GM19025 (cell line): ENCODE measurements around the gene SAP30.
A peak's percentile ranks its signal among the peaks of the same experiment; 100 is the strongest.

Source experiments
- ATAC-seq: cut with Tn5 transposase; IDR thresholded peaks from one replicate; pipeline ENCODE4 v1.9.1; 2021; ENCODE audit warnings: mild to moderate bottlenecking, low read depth, moderate library complexity; ENCODE audit not compliant: unreplicated experiment

The SAP30 gene

GRCh38 chr4:173365359-173365996 is 5.3 kb upstream of the SAP30 start:
- no peak for ATAC-seq

- ATAC-seq, result no peak
Observed at GRCh38 chr4:173367285-173367684, 3.5 kb upstream of the SAP30 start.

- ATAC-seq, result no peak
Observed at GRCh38 chr4:173367946-173368345, 2.8 kb upstream of the SAP30 start.

DNA sequence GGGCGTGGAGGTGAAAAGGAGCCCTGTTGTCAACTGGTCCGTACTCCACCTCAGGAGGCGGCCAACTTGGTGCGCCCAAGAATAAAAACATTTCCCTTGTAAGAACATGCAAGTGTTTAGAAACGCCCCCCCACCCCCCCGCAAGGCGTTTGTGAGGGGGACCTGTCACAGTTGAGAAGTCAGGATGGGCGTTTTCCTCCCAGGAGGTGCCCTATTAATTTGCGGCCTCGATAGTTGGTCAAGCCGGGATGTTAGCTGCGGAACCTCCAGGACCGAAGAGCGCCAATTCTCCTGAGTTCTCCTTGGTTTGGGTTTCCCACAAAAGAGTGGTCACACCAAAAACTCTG is 651 bp upstream of the SAP30 start:
- no peak for ATAC-seq

DNA sequence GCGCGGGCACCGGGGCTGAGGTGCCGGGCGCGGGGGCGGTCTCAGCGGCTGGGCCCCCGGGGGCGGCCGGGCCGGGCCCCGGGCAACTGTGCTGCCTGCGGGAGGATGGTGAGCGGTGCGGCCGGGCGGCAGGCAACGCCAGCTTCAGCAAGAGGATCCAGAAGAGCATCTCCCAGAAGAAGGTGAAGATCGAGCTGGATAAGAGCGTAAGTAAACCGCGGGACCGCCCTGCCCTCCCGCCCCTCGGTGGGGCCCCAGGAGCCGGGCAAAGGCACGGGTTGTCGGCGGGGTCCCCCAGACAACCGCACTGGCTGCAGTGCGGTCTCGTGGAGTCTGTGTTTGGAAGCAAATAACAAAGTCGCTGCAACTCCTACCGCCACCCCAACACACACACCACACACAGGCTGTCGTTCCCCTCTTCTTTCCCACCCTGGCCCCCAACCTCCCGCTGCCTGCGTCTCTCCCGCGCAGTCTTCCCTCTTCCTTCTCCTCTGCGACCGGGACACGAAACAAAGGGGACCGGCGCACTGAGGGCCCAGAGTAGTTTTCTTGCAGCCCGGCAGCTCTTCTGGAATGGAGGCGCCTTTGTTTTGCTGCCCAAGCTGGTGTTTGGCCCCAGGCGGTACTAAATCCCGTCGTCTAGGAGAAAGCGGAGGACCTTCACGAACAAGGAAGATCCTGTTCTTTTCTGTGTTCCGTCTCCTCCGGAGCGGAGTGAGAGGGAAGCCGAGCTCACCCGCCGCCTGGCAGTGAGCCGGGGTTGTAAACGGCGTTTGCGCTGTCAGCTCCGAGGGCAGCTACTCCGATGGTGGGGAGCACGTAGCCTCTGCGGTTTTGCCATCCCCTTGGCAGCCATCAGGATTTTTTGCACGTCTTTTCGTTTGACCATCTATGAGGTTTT is 788 bp downstream of the SAP30 start:
- ATAC-seq, result peak; percentile 25

DNA sequence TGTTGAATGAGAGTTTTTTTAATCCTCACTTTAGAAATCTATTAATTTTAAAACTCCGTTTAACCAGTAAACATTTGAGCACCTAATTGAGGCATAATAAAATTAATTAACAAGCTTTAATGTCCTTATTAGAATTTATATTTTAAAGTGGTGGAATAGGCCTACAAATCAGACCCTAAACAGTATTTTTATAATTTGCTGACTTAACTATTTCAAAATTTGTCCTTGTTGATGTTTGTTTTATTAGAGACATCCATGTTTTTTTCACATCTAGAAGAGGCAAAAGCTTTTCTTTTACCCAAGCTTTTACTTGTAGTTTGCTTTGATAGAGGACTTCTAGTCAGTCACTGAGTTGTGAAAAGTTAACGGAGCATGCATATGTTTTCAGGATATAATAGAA is 3.8 kb downstream of the SAP30 start:
- ATAC-seq, result no peak

GRCh38 chr4:173379929-173380328 is 9.2 kb downstream of the SAP30 start:
- ATAC-seq, result no peak

GRCh38 chr4:173380987-173381386 is 10.2 kb downstream of the SAP30 start:
- no peak for ATAC-seq

- no peak for ATAC-seq
Observed at GRCh38 chr4:173381610-173382009, 10.9 kb downstream of the SAP30 start.

DNA sequence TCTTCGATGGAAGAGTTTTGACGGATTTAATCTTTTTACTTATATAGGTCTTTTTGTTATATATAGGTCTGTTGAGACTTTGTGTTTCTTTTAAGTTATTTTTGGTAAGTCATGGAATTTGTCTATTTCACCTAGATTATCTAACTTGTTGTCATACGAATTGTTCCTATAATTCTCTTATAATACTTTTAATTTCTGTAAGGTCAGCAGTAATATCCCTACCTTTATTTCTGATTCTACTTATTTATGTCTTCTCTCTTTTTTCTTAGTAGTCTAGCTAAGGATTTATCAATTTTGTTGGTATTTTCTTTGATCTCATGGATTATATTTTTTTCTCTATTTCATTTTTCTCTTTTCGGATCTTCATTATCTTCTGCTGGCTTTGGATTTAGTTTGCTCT is 11.6 kb downstream of the SAP30 start:
- no peak for ATAC-seq

DNA sequence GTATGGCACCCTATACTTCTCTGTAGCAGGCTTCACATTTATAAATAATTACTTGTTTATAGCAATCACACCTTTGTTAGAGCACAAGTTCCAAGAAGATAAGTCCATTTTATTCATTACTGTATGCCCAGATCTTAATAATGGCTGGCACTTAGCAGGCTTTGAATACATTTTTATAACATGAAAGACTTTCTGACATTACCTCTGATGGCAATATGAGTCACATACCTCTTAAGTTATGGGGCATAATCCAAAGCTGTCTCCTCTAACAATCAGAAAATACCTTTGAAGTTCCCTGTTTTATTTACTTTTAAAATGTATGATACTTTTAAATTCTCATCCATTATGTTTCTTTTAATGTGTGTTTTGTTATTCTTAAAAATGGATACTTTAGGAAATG is 16.0 kb downstream of the SAP30 start:
- ATAC-seq, result no peak

DNA sequence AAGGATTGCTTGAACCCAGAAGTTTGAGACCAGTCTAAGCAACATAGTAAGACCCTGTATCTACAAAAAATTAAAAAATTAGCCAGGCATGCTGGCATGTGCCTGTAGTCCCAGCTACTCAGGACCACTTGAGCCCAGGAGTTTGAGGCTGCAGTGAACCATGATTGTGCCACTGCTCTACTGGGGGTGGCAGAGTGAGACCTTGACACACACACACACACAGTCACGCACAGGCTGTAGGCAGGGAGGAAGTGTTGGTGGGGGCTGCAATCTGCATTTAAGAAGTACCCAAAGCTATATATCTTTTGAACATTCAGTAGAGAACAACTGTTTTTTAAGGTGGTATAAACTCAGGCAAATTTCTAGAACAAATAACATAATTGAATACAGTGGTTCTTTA is 20.9 kb downstream of the SAP30 start:
- no peak for ATAC-seq

DNA sequence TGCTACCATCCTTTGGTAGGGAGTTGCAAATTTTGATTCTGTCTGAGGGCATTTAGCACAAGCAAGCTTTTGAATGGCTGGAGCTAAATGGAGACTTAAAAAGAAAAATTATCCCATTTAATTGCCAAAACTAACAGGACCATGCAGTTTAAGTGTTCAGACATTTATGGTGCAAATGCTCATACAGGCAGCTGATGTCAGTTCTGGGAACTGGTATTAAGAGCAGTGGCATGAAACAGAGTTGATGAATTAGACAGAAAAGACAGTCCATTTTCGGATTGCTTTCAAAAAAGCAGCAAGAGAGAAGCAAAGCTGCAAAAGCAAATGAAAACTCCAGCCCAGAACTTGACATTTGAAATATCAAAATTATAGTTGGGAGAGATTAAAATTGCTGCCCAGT is 26.9 kb downstream of the SAP30 start:
- no peak for ATAC-seq

DNA sequence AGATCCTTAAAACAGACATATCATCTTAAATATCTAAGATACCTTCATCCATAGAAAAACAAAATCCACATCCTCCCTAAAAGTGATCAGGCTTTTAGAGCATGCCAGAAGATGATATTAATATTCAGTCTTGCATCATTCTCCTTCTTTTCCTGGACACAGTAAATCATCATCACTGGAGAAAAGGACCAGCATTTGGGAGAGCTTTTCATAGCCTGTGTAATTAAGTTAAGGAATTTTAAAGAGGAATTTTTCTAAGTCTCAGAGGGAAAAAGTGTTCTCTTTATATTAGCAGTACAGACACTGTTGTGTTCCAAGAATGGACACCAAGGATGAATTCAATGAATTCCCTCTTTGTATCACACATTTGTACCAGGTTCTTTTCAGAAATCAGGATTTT is 27.5 kb downstream of the SAP30 start:
- no peak for ATAC-seq

DNA sequence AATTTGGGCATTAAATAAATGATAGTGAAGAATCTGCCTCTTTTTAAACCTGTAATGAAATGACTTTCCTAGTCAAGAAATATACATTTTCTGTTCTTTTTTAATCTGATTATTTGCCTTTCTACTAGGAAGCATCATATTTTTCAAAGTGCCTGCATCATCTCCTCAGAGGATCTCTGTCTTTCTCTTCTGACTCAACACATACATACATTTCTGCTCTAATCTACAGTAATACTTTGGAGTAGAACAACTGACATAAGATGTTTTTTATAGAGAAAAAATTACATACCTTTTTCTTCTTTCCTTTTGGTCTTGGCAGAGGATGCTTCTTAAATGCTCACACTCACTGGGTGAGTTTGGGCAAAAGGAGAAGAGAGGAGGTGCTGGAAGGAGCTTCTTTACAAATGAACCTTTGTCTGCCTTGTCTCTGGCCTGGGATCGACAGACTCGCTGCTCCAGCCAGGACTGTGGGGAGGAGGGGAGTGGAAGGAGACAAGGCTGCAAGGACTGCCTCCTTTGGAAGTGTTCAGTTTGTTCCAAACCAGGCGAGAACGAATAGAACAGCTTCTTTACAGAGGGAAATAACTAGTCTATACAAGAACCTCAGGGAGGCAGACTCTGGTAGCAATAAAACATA is 28.1 kb downstream of the SAP30 start, which contains the start of gene SCRG1:
Gene SCRG1 (minus strand): TSS at position 338 of the 637 bp plus-strand sequence. CDS start 7,702 bp downstream, outside the sequence.
- no peak for ATAC-seq

DNA sequence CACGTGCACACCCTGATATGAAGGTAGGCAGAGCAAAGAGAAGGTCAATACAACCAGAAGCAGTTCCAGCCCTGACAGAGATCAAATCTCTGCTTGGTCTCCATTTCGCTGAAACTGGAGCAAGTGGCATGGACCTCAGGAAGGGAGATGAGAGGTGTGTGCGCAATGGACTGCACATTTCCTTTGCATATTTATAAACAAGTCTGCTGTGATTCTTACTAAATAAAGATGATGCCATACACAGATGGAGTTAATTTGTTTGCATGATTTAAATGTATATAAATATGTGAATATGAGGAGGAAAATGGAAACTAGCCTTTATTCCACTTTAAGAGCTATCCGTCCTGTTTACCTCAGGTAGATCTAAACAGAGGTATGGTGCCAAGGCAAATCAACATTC is 30.3 kb downstream of the SAP30 start:
- no peak for ATAC-seq

GRCh38 chr4:173403051-173403450 is 32.3 kb downstream of the SAP30 start:
- no peak for ATAC-seq

GRCh38 chr4:173404296-173404865 is 33.6 kb downstream of the SAP30 start:
- ATAC-seq, result no peak

GRCh38 chr4:173405840-173406606 is 35.3 kb downstream of the SAP30 start:
- ATAC-seq, result peak; percentile 42

- no peak for ATAC-seq
Observed at GRCh38 chr4:173410079-173410478, 39.3 kb downstream of the SAP30 start.
